VCaP (cell line): ENCODE results near the gene SYTL2.

Experiments used
- H3K27ac ChIP-seq: fragments of 450-650 bp; 2 replicates; pipeline ENCODE4 v1.5.1; 2017
- TF ChIP-seq, protein P1 (sequence below): fragments of 450-650 bp; conservative IDR thresholded peaks from 2 replicates; pipeline ENCODE4 v1.5.1; 2017; ENCODE audit warnings: mild to moderate bottlenecking, moderate library complexity

SYTL2 gene

DNA sequence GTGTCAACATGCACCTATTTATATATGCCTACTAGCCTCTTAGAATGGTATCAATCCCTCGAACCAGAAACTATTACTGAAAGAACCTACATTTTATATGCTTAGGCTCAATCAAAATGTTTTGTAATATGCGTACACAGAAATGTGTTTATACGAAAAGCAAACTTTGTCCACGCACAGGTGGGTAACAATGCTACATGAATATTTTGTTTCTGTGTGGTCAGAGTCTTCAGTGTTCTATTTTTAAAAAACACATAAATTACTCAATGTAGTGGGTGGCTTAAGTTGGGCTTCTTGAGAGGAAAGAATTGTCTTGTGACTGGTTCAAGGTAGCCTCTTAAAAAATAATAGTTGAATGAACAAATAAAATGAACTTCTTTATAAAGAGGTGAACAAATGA is 46.1 kb downstream of the SYTL2 start:
- TF ChIP-seq, protein P1, sequence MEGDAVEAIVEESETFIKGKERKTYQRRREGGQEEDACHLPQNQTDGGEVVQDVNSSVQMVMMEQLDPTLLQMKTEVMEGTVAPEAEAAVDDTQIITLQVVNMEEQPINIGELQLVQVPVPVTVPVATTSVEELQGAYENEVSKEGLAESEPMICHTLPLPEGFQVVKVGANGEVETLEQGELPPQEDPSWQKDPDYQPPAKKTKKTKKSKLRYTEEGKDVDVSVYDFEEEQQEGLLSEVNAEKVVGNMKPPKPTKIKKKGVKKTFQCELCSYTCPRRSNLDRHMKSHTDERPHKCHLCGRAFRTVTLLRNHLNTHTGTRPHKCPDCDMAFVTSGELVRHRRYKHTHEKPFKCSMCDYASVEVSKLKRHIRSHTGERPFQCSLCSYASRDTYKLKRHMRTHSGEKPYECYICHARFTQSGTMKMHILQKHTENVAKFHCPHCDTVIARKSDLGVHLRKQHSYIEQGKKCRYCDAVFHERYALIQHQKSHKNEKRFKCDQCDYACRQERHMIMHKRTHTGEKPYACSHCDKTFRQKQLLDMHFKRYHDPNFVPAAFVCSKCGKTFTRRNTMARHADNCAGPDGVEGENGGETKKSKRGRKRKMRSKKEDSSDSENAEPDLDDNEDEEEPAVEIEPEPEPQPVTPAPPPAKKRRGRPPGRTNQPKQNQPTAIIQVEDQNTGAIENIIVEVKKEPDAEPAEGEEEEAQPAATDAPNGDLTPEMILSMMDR = no peak
- H3K27ac ChIP-seq = no peak overlapping the region

DNA sequence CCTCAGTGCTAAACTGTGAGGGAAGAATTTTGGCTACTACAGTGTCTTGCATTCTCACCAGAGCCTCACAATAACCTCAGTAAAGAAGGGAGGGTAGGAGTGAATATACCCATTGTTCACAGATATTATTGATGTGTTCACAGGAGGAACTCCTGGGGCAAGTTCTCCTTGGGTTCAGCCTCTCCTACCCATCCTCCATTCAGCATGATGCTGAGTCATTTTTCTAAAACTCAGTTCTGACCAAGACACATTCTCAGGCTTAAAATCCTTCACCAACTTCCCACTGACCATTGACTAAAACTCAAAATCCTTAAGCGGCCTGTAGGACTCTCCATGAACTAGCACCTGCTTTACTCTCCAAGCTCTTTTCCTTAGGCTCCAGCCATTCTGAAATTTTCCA is 48.7 kb downstream of the SYTL2 start:
- TF ChIP-seq, protein P1 = no peak
- no peak overlapping the region for H3K27ac ChIP-seq

DNA sequence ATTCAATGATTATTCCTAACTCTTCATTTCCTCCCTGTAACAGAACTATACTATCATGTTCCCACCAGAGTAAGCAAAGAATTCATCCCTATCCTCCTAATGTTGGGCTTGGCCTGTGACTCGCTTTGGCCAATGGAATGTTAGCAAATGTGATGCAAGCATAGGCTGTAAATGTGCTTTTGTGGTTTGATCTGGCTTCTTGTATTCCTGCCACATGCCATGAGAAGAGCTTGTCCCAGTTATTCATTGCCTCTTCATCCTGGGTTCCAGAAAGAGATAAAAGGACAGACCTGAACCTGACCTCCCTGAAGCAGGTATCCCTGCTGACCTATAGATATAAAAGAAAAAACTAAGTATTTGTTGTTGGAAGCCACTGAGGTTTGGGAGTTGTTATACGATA is 51.0 kb downstream of the SYTL2 start:
- TF ChIP-seq, protein P1 = no peak

DNA sequence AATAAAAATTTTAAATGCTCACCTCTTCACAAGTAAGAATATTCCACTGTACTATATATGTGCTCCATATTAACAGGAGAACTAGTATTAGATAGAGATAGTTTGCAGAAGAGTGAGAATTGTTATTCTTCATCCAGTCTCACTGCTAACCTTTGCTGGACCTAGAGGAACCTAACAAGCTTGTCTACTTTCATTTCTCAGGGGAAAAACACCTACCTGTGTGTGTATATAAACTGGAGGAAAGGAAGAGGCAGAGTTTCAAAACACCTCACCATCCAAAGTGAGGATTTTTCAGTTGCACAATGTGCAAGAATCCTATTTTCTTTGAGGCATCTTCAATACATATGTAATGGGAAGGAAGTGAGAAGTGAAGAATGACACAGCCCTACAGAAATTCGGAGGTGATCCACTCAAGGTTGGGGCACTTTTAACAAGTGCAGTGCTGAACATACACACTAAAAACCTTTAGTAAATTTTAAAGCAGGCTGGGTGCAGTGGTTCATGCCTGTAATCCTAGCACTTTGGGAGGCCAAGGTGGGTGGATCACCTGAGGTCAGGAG is 52.4 kb downstream of the SYTL2 start:
- TF ChIP-seq, protein P1 = no peak
- peak overlapping the region; percentile 40 for H3K27ac ChIP-seq

More for the DNA sequence above, 51.0 kb downstream of the SYTL2 start:
- H3K27ac ChIP-seq = 0 out of 2 replicates have a peak overlapping the region, but pooled peaks have one; percentile 0

DNA sequence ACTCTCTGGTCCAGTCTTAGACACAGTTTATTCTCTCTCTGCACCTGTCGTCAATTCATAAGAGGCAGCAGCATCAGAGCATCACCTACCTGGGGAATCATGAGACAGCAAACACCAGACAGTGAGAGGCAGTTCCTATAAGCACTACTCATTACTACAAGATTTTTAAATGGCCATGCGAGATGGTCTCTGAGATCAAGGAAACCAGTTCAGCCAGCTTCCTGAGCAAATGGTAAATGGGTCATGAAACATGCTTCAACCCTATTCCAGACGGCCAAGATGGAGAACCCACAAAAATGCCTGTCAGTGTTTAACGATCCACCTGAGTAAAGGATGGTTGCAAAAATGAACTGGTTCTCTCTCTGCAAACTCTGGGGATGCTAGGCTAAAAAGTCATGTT is 52.9 kb downstream of the SYTL2 start:
- TF ChIP-seq, protein P1 = no peak
- peak overlapping the region; percentile 40 for H3K27ac ChIP-seq

DNA sequence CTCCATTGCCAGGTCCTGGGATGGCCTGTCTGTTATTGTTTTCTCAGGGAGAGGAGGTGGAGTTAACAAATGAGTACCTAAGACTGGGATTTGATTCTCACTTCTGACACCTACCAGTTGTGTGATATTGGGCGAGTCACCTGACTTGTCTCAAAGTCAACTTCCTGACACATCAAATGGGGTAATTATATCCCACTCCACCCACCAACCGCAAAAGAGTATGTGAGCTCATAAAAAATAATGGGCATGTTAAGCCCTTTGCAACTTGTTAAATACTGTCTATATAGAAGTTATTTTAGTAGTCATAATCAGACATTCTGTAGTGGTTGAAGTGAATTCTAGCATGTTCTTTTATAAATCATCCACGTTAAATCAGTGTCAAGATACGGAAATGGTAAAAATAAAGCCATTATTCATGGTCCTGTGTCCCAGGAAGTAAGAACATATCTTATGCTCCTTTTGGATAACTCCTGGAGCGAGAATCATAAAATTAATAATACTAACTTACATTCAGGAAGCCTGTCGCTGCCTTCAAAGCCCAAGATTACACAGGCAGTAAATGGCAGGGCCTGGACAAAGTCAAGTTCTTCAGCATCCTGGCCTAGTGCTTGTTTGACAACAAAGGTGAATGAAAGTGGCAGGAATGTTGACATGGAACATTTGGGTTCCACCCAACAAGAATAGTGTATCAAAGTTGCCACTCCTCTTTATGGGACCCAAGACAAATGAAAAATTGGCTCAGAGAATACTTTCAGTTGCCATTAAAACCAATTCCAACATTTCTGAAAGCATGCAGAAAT is 54.3 kb downstream of the SYTL2 start:
- H3K27ac ChIP-seq = peak overlapping the region; percentile 27; the same call in 1 of the 2 replicates
- TF ChIP-seq, protein P1 = no peak

DNA sequence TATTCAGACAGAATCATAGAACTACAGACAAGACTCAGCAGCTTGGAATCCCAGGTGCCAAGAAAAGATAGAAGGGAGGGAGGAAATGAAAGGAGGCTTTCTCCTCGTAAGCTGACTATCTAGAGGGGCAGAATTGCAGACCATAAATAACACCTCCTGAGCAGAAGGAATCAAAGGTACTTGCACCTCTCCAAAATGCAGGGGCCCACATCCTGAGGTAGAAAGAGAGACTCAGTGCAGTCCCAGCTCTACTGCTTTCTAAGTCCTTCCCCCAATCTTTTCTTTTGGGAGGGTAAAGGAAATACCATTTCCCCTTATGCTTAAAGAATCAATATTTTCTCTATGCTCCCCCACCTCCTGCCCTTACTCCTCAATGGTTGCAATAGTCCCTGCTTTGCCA is 55.2 kb downstream of the SYTL2 start:
- H3K27ac ChIP-seq = peak overlapping the region; percentile 27; the same call in 1 of the 2 replicates
- TF ChIP-seq, protein P1 = no peak
